PC-3 (cell line): ENCODE measurements around the gene FASTKD3. TPM values are rescaled to one million over a fixed set of nuclear protein-coding genes. Genes with fewer than 3 reads are reported as not detected.

Experiments
- ATAC-seq: fragments of 200-7000 bp; cut with Tn5 transposase; 2 replicates; pipeline ENCODE4 v1.9.1; 2020; ENCODE audit warnings: mild to moderate bottlenecking, moderate library complexity
- BruUV-seq: library from RNA; stranded (reverse); fragments of 400-500 nt; replicated peaks from 2 replicates; lab custom pipeline; 2021; lab: Mats Ljungman, UMichigan
- CTCF ChIA-PET: fragments of 300-600 bp; sonication (Branson Sonifier 250); formaldehyde crosslinking; loops from one replicate; lab custom pipeline; 2022; ENCODE audit warnings: antibody characterized with exemption; lab: Charles Lee
- POLR2A ChIA-PET: fragments of 300-600 bp; sonication (Branson Sonifier 250); formaldehyde crosslinking; loops from one replicate; lab custom pipeline; 2022; ENCODE audit warnings: antibody characterized with exemption; ENCODE audit not compliant: unreplicated experiment; lab: Charles Lee
- DNase-seq: peaks from one replicate; pipeline ENCODE4 v3.0.0-alpha.2; 2015
- H2AFZ ChIP-seq: fragments of 300-600 bp; sonication (generic); 2 replicates; pipeline ENCODE4 v1.6.0; 2016; ENCODE audit warnings: antibody characterized with exemption, low read length
- H3F3A ChIP-seq: fragments of 300-600 bp; sonication (generic); one replicate; pipeline ENCODE4 v1.6.0; 2017; ENCODE audit warnings: antibody characterized with exemption, low read length, control low read depth, mild to moderate bottlenecking; ENCODE audit not compliant: unreplicated experiment
- H3K27ac ChIP-seq: fragments of 300-600 bp; sonication (generic); 2 replicates; pipeline ENCODE4 v1.5.1; 2016; ENCODE audit warnings: mild to moderate bottlenecking, low read length
- H3K27me3 ChIP-seq: fragments of 300-600 bp; sonication (generic); 2 replicates; pipeline ENCODE4 v1.6.1; 2016; ENCODE audit warnings: low read length, mixed read lengths
- H3K36me3 ChIP-seq: fragments of 300-600 bp; sonication (generic); 2 replicates; pipeline ENCODE4 v1.6.1; 2016; ENCODE audit warnings: low read depth, mixed run types, low read length, mixed read lengths
- H3K4me1 ChIP-seq: fragments of 300-600 bp; sonication (generic); 2 replicates; pipeline ENCODE4 v1.5.1; 2016; ENCODE audit warnings: low read length; ENCODE audit not compliant: insufficient read depth
- H3K4me2 ChIP-seq: fragments of 300-600 bp; sonication (generic); 2 replicates; pipeline ENCODE4 v1.6.0; 2016; ENCODE audit warnings: low read length
- H3K4me3 ChIP-seq: fragments of 300-600 bp; sonication (generic); 2 replicates; pipeline ENCODE4 v1.5.1; 2016; ENCODE audit warnings: mild to moderate bottlenecking, low read length, mixed read lengths
- H3K79me2 ChIP-seq: fragments of 300-600 bp; sonication (generic); 2 replicates; pipeline ENCODE4 v1.6.1; 2017; ENCODE audit warnings: low read length, mixed read lengths
- H3K9ac ChIP-seq: fragments of 300-600 bp; sonication (generic); 2 replicates; pipeline ENCODE4 v1.6.0; 2016; ENCODE audit warnings: mild to moderate bottlenecking, low read length
- H3K9me2 ChIP-seq: fragments of 300-600 bp; sonication (generic); replicated peaks from 2 replicates; pipeline ENCODE4 v1.6.1; 2016; ENCODE audit warnings: mixed run types, low read length, mixed read lengths
- H3K9me3 ChIP-seq: fragments of 300-600 bp; sonication (generic); 2 replicates; pipeline ENCODE4 v1.6.1; 2016; ENCODE audit warnings: low read length, mixed read lengths
- H4K20me1 ChIP-seq: fragments of 300-600 bp; sonication (generic); 2 replicates; pipeline ENCODE4 v1.6.1; 2016; ENCODE audit warnings: low read length, mixed read lengths
- CTCF ChIP-seq: fragments of 300-600 bp; sonication (generic); conservative IDR thresholded peaks from 2 replicates; pipeline ENCODE4 v1.5.1; 2017; ENCODE audit warnings: antibody characterized with exemption, low read depth, mild to moderate bottlenecking, low read length
- EZH2 ChIP-seq: fragments of 300-600 bp; sonication (generic); IDR thresholded peaks from one replicate; pipeline ENCODE4 v1.6.1; 2017; ENCODE audit warnings: antibody characterized with exemption, mild to moderate bottlenecking, low read length; ENCODE audit not compliant: unreplicated experiment
- EZH2phosphoT487 ChIP-seq: fragments of 300-600 bp; sonication (generic); IDR thresholded peaks from 2 replicates; pipeline ENCODE4 v1.6.1; 2018; ENCODE audit warnings: mild to moderate bottlenecking, antibody characterized with exemption, low read length, borderline replicate concordance
- intact Hi-C: fragments of 100-400 bp; cut with micrococcal nuclease; formaldehyde crosslinking; loops from 2 replicates; pipeline ENCODE4 v1.9.0; 2023
- total RNA-seq: library from RNA; depleted of rRNA; stranded (reverse); fragments of >200 nt; gene quantifications from 2 replicates; pipeline ENCODE4 v1.2.3, GENCODE V29; 2014

Gene FASTKD3
- total RNA-seq, 1 experiment from 2014 or later: 16.5 TPM

GRCh38 chr5:7868427-7868772, 431 bp downstream of the FASTKD3 start:
- Histone ChIP-seq H2AFZ (peak overlapping the region; percentile 93), H3K9me2 (no peaks in the 10 kb centered on the region), H3K79me2 (peaks cover 71% of the 10 kb centered on the region), H4K20me1 (peaks cover 23% of the 10 kb centered on the region), H3K9ac (peak overlapping the region; percentile 93), H3K4me2 (peak overlapping the region; percentile 90), H3K27ac (no peak overlapping the region), H3K4me3 (peak overlapping the region; percentile 88), H3K27me3 (no peaks in the 10 kb centered on the region), H3F3A (no peaks in the 10 kb centered on the region), H3K4me1 (peaks cover 22% of the 10 kb centered on the region), H3K36me3 (peaks cover 34% of the 10 kb centered on the region), H3K9me3 (no peaks in the 10 kb centered on the region)
- intact Hi-C loops: loop anchor here (10.0 kb wide), 1 partner anchor 1104 kb away; no protein-coding TSS in a partner anchor
- ChIA-PET POLR2A (interaction anchor here (0.7 kb wide), 1 partner anchor 92 kb away, joined by 8 read pairs; no protein-coding TSS in a partner anchor), CTCF (no interaction called here)
- DNase-seq (no peak), ATAC-seq (peak; percentile 3)
- TF ChIP-seq CTCF (no peak), EZH2 (no peak), EZH2phosphoT487 (no peak)
- TSS peak; percentile 44 for BruUV-seq

DNA sequence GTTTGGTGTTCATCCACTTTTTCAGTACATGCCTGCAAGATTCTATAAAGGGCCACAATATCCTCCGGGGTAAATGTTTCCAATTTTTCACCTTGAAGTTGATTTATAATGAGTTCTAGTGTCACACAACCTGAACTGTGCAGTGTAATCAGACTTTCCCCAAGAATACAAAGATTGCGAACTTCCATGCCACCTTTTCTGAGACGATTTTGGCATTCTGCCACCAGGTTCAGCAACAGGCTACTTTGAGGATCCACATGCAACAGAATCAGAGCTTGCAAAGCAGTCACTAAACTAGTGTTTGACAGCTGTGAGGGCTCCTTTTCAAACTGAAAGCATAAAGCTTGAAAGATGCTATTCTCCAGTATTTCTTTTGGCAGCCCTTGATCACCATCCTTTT, 1.6 kb downstream of the FASTKD3 start:
- no peak overlapping the region for H3K9ac ChIP-seq
- CTCF ChIA-PET: no interaction called here

More for the DNA sequence above, 1.6 kb downstream of the FASTKD3 start:
- TF ChIP-seq EZH2phosphoT487: no peak
- TF ChIP-seq EZH2: no peak
- TF ChIP-seq CTCF: no peak
- BruUV-seq: no TSS peak
- Histone ChIP-seq H3K27me3 (no peaks in the 10 kb centered on the region), H4K20me1 (peaks cover 23% of the 10 kb centered on the region), H3K9me3 (no peaks in the 10 kb centered on the region), H3K79me2 (peaks cover 60% of the 10 kb centered on the region), H2AFZ (no peak overlapping the region), H3K27ac (no peak overlapping the region), H3K4me2 (peak overlapping the region; percentile 90; the same call in 1 of the 2 replicates), H3F3A (no peaks in the 10 kb centered on the region), H3K36me3 (peaks cover 31% of the 10 kb centered on the region), H3K4me1 (peaks cover 22% of the 10 kb centered on the region), H3K4me3 (no peak overlapping the region), H3K9me2 (no peaks in the 10 kb centered on the region)
- DNase-seq: no peak
- intact Hi-C loops: loop anchor here (10.0 kb wide), 1 partner anchor 1102 kb away; no protein-coding TSS in a partner anchor
- POLR2A ChIA-PET: no interaction called here
- no peak for ATAC-seq
